Stimulated activated CD8-positive, alpha-beta memory T cell treated with anti-CD3 and anti-CD28 coated beads, Interleukin-12 subunit alpha, Interleukin-12 subunit beta, amount 100 ng/mL, for 4 hours (primary cell): ENCODE measurements around the gene FZD7.

Source experiments
- DNase-seq: peaks from one replicate; pipeline ENCODE4 v3.0.0-alpha.2; 2020; ENCODE audit warnings: low read depth

FZD7 gene

GRCh38 chr2:202067589-202067988 lies 33.9 kb downstream of the FZD7 start:
- no peak for DNase-seq

GRCh38 chr2:202069170-202070067 lies 35.8 kb downstream of the FZD7 start:
- DNase-seq = no peak

- DNase-seq = no peak
Measured at GRCh38 chr2:202071107-202071506, 37.5 kb downstream of the FZD7 start.

GRCh38 chr2:202072226-202072625 lies 38.6 kb downstream of the FZD7 start:
- no peak for DNase-seq

GRCh38 chr2:202072737-202073401 lies 39.2 kb downstream of the FZD7 start, which contains the start of gene KIAA2012:
KIAA2012 (plus strand) TSS chr2:202073255; CDS start chr2:202073628, 373 bp downstream.
- DNase-seq = no peak

- DNase-seq = no peak
Measured at GRCh38 chr2:202074324-202074723, 40.7 kb downstream of the FZD7 start.

GRCh38 chr2:202079310-202079709 lies 45.7 kb downstream of the FZD7 start:
- DNase-seq = no peak

- DNase-seq = no peak
Measured at GRCh38 chr2:202084265-202084664, 50.6 kb downstream of the FZD7 start.
